GM20000 (cell line): ENCODE data around the gene DR1.

ENCODE experiments used
- DNase-seq: peaks from one replicate; pipeline ENCODE4 v3.0.0; 2012; ENCODE audit warnings: low spot score
- TF ChIP-seq, protein P1 (sequence below): IDR thresholded peaks from 2 replicates; pipeline ENCODE4 v1.5.1; 2012; ENCODE audit warnings: mild to moderate bottlenecking, control low read depth; ENCODE audit errors: extremely low read depth, missing control alignments

DR1 gene

DNA sequence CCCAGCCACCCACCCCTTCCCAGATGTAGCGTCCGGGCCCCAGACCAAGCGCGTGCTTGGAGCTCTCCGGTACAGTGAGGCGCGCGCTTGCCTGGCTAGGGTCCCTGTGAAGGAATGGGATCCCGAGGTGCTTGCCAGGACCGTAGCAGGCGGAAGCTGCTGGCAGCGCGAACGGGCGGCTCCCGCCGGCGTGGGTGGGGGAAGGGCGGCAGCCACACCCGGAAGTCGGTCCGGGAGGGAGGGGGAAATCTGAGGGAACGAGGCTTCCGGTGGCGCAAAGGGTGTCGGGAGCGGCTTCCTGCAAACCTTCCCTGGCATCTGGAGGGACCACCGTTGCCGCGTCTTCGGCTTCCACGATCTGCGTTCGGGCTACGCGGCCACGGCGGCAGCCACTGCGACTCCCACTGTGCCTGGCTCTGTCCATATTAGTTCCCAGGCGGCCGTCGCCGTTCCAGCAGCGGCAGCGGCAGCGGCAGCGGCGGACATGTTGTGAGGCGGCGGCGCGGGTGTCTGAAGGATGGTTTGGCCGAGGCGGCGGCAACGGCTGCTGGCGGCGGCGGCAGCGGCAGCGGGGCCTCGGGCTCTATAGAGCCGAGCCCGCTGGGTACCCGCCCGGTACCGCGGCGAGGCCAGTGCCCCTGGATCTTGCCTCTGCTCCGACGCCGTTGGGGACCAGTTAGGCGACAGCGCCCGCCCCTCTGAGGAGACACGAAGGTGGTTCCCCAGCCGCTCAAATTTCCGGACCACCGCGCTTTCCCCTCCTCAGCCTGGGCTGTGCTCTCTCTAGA, at the start of gene DR1:
Gene DR1, plus strand, starts transcription at position 275 of the 788 bp plus-strand sequence. CDS start 739 bp downstream, outside the sequence.
- TF ChIP-seq, protein P1, sequence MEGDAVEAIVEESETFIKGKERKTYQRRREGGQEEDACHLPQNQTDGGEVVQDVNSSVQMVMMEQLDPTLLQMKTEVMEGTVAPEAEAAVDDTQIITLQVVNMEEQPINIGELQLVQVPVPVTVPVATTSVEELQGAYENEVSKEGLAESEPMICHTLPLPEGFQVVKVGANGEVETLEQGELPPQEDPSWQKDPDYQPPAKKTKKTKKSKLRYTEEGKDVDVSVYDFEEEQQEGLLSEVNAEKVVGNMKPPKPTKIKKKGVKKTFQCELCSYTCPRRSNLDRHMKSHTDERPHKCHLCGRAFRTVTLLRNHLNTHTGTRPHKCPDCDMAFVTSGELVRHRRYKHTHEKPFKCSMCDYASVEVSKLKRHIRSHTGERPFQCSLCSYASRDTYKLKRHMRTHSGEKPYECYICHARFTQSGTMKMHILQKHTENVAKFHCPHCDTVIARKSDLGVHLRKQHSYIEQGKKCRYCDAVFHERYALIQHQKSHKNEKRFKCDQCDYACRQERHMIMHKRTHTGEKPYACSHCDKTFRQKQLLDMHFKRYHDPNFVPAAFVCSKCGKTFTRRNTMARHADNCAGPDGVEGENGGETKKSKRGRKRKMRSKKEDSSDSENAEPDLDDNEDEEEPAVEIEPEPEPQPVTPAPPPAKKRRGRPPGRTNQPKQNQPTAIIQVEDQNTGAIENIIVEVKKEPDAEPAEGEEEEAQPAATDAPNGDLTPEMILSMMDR, result no peak
- peak; percentile 94 for DNase-seq

DNA sequence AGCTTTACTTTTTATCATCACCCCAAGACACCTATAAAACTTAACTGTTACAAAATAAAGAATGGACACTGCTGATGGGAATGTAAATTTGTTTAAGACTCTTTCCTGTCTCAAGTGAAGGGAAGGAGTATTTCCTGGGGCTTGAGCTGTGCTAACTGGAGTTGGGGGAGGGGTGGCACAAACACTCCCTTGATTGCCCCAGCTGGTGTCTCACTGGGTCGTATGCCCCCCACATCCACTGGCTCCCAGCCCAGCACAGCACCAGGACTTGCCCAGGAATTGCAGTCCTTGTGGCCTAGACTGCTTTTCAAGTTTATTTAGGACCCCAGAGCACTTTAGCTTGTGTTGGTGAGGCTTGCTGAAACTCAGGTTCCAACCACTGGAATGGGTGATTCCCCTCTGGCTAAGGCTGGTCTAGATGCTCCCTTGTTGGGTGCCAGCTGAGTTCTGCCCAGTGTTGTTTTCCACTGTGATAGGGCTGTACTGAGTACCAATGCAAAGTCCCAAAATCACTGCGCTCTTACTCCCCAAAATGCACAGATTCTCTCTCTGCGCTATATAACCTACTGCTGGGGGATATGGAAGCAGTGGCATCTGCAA, 49.1 kb upstream of the DR1 start:
- DNase-seq, result no peak
- TF ChIP-seq, protein P1, result no peak

DNA sequence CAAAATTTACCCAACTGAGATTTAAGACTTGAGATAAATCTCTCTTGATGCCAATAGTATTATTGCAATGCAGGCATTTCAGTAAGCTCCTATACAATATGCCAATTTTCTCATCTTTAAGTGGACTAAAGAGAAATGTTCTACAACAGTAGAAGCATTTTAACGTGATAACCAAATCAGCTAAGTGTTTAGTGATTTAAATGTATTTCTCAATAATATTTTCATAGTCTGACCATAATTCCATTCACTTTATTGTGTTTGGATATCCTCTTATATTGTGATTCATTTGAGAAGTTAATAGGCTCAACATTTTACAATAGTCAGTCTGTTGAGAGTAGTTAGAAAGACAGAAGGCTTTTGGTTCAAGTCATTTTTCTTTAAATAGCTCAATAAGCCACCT, 44.6 kb upstream of the DR1 start:
- no peak for DNase-seq

DNA sequence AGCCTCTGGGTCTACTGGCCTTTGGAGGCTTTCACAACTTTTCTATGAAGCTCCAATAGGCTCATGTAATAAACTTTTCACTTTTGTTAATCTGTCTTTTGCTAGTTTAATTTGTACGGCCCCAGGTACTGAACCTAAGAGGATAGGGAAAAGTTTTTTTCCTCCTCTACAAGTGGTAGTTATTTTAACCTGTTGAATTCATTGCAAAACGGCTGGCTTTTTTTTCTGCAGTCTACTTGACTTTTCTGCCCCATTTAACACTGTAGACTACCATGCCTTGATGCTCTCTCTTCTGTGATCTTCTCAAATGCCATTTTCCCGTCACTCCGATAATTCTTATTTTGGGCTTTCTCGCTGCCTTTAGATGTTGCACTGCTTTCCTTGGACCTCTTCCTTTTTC, 43.6 kb upstream of the DR1 start:
- no peak for DNase-seq
- TF ChIP-seq, protein P1, result no peak

More for the DNA sequence above, 44.6 kb upstream of the DR1 start:
- TF ChIP-seq, protein P1, result no peak

DNA sequence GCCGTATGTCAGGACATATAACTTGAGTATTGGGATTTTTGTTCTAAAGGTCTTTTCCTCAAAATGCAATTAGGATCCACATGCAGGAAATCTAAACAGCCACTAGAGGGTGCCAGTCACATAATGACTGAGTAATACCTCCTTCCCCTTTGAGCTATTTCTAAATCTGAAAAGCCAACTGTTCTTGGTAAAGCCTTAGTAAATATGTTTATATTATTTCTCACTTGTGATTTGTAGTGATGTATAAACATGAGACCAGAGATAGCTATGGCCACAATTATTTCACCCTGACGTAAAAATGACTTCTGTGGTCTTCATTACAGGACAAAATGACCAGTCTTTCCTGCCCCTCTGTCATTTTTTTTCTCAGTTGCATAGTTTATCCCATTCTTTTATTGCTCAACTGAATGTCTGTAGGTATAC, 41.0 kb upstream of the DR1 start:
- TF ChIP-seq, protein P1, result peak; percentile 71

DNA sequence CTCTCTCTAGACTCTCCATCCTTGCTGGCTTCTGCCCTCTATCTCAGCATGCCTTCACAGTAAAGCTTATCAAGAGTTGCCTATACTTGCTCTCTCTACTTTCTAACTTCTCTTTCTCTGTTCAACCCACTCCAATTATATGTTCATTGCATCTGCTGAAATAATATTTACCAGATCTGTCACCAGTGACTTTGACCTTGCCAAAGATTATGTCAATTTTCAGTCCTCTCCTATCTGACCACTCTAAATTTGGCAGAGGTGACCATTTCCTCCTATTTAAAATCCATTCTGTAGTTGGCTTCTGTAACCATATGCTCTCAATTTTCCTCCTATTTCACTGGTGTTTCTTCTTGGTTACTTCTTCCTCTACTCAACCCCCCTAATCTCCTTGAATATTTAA, 38.8 kb upstream of the DR1 start:
- TF ChIP-seq, protein P1, result no peak

More for the DNA sequence above, 41.0 kb upstream of the DR1 start:
- peak; percentile 59 for DNase-seq

DNA sequence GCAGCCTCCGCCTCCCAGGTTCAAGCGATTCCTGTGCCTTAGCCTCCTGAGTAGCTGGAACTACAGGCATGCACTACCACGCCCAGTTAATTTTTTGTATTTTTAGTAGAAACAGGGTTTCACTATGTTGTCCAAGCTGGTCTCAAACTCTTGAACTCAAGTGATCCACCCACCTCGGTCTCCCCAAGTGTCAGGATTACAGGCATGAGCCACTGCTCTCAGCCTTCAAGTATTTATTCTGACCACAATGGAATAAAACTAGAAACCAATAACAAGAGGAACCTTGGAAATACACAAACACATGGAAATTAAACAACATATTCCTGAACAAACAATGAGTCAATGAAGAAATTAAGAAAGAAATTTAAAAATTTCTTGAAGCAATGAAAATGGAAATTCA, 32.7 kb upstream of the DR1 start:
- no peak for DNase-seq
- TF ChIP-seq, protein P1, result no peak

More for the DNA sequence above, 38.8 kb upstream of the DR1 start:
- DNase-seq, result no peak
